Body of pancreas (tissue), 4 donors: ENCODE measurements around the gene ACAA1.

Experiments used
- POLR2A ChIP-seq, 3 donors: fragments of 450-650 bp; IDR thresholded peaks; one replicate each; pipeline ENCODE4 v1.6.1; 2016; ENCODE audit warnings: antibody characterized with exemption in 3 of 3, mild to moderate bottlenecking in 2 of 3
- TF ChIP-seq, protein P1 (sequence below), 7 experiments: fragments of 450-650 bp in 4 of 7; fragments of 200-600 bp in 3 of 7; sonication (generic) in 3 of 7; IDR thresholded peaks; one replicate each; pipeline ENCODE4 v1.5.1; 2016 to 2019; ENCODE audit warnings: antibody characterized with exemption in 7 of 7

DNA sequence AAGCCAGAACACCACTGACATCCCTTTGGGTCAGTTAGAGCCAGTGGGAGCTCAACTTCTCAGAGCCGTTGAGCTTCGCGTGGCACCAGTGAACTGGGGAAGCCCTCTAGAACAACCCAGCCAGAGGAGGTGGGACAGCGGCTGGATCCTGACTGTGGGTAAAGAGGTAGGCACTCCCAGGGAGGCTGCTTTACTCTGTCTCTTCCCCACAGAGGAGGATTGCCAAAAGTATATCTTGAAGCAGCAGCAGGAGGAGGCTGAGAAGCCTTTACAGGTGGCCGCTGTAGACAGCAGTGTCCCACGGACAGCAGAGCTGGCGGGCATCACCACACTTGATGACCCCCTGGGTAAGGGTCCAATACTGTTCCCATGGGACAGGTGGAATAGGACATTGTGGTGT is 2.7 kb upstream of the ACAA1 start:
- TF ChIP-seq POLR2A (IDR thresholded peaks at IDR 0.05): no peak
- TF ChIP-seq, protein P1, sequence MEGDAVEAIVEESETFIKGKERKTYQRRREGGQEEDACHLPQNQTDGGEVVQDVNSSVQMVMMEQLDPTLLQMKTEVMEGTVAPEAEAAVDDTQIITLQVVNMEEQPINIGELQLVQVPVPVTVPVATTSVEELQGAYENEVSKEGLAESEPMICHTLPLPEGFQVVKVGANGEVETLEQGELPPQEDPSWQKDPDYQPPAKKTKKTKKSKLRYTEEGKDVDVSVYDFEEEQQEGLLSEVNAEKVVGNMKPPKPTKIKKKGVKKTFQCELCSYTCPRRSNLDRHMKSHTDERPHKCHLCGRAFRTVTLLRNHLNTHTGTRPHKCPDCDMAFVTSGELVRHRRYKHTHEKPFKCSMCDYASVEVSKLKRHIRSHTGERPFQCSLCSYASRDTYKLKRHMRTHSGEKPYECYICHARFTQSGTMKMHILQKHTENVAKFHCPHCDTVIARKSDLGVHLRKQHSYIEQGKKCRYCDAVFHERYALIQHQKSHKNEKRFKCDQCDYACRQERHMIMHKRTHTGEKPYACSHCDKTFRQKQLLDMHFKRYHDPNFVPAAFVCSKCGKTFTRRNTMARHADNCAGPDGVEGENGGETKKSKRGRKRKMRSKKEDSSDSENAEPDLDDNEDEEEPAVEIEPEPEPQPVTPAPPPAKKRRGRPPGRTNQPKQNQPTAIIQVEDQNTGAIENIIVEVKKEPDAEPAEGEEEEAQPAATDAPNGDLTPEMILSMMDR (IDR thresholded peaks at IDR 0.05): no peak
